ENCODE results near the gene MINDY4B.

The MINDY4B gene

DNA sequence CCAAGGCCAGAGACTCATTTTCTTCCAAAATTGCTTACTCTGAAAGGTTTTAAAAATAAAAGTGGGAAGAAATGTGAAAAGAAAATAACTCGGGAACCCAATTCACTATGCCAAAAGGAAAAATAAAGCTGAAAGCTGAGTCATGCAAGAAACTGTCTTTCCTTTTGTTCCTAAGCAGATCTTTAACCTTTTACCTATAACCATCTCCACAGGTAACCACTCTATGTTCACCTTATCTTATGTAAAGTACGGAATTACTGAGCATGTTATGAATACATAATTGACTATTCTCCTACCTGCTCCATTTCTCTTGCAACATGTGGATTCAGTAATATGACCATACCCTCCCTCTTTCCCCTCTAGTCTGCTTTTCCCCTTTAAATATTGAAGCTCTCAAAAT is 62.0 kb downstream of the MINDY4B start:
- no peak for DNase-seq

DNA sequence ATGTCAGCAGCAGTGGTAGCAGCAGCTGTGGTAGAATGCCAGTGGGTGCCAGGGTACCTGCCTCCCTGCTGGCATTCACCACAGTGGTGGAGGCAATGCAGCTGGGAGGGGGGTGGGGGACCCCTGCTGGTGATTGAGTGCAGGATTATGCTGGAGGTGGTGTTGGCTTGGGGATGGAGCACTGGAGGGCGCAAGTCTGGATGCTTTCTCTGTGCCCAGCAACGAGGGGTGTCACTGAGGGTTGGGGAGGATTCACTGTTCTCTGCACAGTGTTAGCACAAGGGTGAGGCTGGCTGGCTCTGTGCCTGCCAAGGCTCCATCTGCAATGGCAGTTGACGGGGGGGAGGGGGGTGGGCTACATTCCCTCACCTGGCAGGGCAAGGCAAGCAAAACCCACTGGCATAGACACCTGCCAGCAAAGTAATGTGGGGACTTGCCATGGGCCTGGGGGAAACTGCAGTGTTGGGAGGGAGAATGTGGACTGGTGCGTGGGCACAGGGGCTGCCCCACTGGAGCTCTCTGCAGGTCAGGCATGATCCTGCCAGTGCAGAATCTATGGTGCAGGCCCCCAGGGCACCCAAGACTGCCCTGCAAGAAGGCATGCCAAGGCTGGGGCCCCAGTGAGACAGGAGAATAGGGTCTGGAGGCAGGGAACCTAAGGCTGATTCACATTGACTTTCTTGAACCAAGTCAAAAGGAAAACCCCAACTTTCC is 64.3 kb downstream of the MINDY4B start:
- no peak for DNase-seq

DNA sequence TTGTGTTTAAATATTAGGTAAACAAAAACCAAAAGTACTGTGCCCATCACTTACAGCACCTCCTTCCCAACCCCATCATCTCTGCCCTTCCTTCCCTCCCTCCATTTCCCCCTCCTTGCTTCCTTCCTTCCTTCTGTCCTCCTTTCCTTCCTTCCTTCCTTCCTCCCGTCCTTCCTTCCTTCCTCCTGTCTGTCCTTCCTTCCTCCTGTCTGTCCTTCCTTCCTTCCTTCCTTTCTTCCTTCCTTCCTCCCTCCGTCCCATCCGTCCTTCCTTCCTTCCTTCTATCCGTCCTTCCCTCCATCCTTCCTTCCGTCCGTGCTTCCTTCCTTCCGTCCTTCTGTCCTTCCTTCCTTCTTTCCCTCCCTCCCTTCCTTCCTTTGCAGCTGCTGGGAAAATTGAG is 74.5 kb downstream of the MINDY4B start:
- DNase-seq, result no peak

DNA sequence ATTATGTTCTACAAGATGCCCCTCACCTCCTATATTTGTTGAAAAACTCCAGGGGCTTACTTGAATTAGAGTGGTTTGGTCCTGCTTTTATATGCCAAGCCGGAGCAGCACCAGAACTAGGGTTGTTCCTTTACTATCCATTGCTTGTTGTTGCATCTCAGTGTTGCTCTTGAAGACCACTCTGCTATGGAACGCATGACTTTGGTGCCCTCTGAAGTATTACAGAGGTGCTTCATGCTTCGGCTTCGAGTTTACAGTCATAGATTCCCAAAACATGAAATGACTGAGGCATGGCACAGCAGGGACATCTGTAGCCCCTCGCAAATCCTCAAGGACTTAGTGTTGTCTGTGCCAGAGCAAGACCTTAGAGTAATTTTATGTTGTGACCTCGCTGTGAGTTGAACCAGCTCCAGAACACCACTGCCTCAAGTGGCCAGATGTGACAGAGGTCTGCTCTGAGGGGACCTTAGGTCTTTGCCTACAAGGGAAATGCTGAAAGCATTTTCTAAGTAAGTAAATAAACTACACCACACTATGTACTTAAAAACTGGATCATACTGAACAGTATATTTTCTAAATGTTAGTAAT is 75.1 kb downstream of the MINDY4B start:
- no peak for DNase-seq

DNA sequence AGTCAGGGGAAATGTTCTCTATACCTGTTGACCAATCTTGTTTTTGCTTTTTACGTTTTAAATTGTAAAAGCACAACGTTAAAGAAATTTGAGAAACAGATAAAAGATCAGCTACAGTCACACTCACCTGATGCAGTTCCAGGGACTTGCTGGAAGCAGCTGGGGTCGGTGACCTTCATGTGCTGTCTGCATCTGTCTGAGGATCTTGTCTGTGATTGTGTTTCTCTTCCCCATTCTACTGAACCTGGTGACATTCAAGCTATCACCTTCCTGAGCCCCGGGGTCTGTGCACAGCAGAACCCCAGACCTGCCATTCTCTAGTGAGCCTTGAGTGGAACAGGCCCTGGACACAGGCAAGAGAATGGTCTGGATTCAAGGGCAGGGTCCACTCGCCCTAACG is 75.8 kb downstream of the MINDY4B start:
- DNase-seq, result no peak

DNA sequence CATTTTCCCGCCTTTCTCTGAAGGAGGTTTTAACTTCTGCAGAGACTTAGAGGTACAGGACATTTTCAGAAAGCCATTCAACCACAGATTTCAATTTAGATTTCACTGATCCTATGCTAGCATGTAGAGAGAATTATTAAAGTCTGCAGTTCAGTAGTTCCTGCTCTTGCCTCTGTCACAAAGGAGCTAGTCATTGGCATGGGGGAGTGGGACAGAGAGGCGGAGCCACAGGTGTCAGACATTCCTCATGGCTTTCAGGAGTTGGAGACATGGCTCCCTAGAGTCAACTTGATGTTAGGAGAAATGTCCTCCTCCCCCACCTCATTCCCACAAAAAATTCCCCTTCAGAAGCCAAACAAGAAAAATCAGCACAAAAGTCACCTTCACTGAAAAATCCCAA is 76.2 kb downstream of the MINDY4B start:
- no peak for DNase-seq

DNA sequence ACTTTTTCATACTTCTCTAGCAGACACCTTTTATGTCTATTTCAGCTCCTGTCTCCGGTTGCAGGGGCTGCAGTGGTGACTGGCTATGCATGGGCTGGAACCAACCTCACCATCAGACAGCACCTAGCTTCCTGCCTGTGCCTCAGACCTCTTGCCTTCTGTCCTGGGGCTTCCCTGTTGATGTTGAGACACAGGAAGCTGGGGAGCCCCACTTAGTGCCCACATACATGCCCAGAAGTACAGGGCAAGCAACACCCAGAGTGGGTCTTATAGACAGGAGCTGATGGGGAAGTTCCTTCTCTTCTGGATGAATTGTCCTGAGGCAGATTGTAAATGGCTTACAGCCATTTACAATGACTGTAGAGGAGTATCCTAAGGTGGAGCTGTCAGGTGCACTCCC is 77.0 kb downstream of the MINDY4B start:
- DNase-seq, result no peak

DNA sequence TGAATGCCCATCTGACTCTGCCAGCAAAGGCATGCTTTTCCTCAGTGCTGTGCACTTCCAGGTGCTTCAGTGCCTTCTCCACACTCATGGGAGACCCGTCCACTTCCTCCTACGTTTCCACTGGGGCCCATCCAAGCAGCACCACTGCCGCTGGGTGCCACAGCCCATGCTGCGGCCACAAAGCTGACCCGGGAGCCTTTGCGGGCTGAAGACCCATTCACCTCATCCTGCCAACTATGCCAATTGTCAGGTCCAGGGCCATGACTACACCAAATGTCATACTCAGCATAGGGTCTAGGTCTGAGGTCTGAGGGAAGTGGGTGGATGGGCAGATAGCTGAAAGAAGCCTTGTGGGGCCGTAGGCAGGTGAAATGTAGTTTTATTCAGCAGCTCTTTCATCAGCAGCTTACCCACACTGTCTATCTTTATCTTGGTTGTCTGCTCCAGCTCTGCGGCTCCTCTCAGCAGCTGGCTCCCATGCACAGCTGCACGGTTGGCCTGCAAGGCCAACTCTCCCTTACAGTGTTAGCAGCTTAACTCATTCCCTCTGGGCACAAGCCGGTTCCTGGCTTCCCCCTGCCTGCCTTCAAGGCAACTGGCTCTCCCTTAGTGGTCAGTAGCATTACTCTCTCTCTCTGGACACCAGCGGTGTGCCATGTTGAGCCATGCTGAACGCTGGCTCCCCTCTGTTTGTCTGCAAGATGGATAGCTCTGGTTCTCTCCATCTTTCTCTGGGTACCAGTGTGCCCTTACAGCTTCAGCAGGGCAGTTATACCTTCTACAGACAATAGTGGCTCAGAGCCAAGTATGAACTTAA is 78.6 kb downstream of the MINDY4B start:
- DNase-seq, result no peak

DNA sequence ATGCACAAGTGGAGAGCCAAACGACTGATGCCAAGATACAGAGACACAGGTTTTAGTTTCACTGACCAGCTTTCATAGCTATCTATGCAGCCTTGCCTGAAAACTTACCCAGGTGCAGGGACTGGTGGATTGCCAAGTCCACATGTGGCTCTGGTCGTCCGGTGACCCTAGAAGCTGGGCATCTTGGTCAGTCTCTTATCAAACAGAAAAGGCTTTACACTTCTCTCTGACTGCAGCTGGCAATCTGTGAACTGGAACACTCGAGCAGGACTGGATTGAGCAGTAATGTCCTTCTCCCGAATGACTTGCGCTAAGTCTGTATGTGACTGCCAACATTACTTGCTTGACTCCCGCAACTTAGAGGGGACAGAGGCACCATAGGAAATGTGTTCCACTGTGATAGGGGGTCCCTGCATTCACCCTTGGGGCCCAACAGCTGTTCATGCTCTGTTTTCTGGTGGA is 79.3 kb downstream of the MINDY4B start:
- no peak for DNase-seq

DNA sequence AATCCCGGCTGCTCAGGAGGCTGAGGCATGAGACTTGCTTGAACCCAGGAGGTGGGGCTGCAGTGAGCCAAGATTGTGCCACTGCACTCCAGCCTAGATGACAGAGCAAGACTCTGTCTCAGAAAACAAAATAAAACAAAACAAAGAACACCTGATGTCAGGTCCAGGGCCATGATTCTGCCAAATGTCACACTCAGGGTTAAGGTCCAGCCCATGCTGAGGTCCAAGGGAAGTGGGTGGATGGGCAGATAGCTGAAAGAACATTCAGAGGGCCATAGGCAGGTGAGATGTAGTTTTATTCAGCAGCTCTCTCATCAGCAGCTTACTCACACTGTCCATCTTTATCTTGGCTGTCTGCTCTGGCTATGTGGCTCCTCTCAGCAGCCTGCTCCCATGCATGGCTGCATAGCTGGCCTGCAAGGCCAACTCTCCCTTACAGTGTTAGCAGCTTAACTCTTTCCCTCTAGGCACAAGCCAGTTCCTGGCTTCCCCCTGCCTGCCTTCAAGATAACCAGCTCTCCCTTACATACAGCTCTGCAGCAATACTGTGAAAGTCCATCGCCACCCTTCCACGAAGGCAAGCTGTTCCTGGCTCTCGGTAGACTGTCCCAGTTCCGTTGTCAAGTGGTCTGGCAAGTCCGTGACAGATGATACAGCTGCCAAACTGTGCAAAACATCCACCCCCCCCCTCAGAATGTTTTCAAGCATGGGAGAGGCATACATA is 79.9 kb downstream of the MINDY4B start:
- DNase-seq, result no peak

DNA sequence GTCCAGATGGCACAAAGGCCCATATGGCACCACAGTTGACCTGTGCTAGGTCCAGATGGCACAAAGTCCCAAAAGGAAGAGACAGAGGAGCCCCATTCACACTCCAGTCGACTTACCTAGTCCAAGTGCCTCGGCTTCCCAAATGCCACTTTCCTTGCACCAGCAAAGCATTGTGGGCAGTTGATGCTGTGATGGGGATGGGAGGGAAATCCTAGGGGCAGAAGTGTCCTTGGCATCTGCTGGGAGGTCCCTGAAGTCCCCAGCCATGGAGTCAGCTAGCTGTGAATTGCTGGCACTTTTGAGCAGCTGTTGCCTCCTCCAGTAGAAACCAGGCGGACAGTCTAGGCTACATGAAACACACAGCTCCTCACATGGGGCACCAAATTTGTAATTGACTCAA is 82.0 kb downstream of the MINDY4B start:
- DNase-seq, result no peak

DNA sequence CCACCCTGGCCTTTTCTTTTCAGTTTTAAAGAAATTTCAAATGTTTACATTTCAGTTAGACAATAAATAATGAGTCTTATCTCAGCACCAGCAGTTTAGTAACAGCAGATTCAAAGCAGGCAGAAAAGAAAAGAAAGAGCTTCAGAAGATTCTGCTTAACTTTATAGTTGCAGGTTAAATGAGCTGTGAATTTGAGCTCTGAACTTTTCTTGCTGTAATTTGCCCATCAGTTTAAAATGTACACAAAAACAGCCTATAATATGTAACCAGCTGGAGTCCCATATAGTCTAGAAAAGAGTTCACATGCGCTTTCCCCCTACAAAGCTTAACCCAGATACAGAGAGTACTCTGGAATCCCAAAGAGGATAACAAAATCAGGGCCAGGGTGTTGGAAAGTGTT is 82.6 kb downstream of the MINDY4B start:
- no peak for DNase-seq

Measured in bone marrow (tissue), 2 donors.